Immature natural killer cell (primary cell): ENCODE data around the gene WEE2. TPM values are rescaled to one million over a fixed set of nuclear protein-coding genes. Genes with fewer than 3 reads are reported as not detected.
"Not testable (repeated sequence)": the region's sequence is repeated elsewhere in the genome, so short reads cannot be mapped to it uniquely, and the experiment has no call there.

ENCODE experiments used
- DNase-seq, 3 donors: peaks; one replicate each; pipeline ENCODE4 v3.0.0; 2022; ENCODE audit warnings: mixed read lengths in 1 of 3
- H3K27ac Mint-ChIP-seq, 6 donors: one replicate each; pipeline ENCODE4 v1.8.0; 2020; ENCODE audit warnings: mixed read lengths in 6 of 6, mild to moderate bottlenecking in 5 of 6, inconsistent platforms in 4 of 6, moderate library complexity in 3 of 6
- H3K27me3 Mint-ChIP-seq, 3 donors: one replicate each; pipeline ENCODE4 v1.8.0; 2020 to 2021; ENCODE audit warnings: low read depth in 3 of 3, mild to moderate bottlenecking in 3 of 3, mixed read lengths in 3 of 3, moderate library complexity in 3 of 3, inconsistent platforms in 1 of 3
- H3K36me3 Mint-ChIP-seq, 3 donors: one replicate each; pipeline ENCODE4 v1.8.0; 2020; ENCODE audit warnings: mixed read lengths in 3 of 3, inconsistent platforms in 2 of 3, mild to moderate bottlenecking in 2 of 3
- H3K4me1 Mint-ChIP-seq, 2 donors: one replicate each; pipeline ENCODE4 v1.8.0; 2020; ENCODE audit warnings: inconsistent platforms in 2 of 2, mild to moderate bottlenecking in 2 of 2, mixed read lengths in 2 of 2, moderate library complexity in 1 of 2
- H3K4me3 Mint-ChIP-seq, 5 donors: one replicate each; pipeline ENCODE4 v1.8.0; 2020; ENCODE audit warnings: mild to moderate bottlenecking in 5 of 5, mixed read lengths in 5 of 5, inconsistent platforms in 3 of 5, moderate library complexity in 3 of 5
- H3K9me3 Mint-ChIP-seq, 6 donors: one replicate each; pipeline ENCODE4 v1.8.0; 2020; ENCODE audit warnings: mild to moderate bottlenecking in 6 of 6, mixed read lengths in 6 of 6, inconsistent platforms in 4 of 6, moderate library complexity in 3 of 6
- polyA plus RNA-seq, 3 donors: library from polyadenylated mRNA; unstranded; fragments of 300-500 nt; fragmentation: Illumina TruSeq; gene quantifications; one replicate each; pipeline ENCODE4 v1.2.3, GENCODE V29; 2021

WEE2 gene
- polyA plus RNA-seq, 3 donors from 2014 or later = not detected

- Mint-ChIP-seq H3K4me1 (peaks cover 0 to 2% of the 10 kb centered on the region in 2 donors), H3K9me3 (no peaks in the 10 kb centered on the region), H3K4me3 (no peak overlapping the region), H3K36me3 (peaks cover 7 to 29% (median 12%) of the 10 kb centered on the region in 3 donors), H3K27ac (no peak overlapping the region), H3K27me3 (peaks cover 0 to 4% (median 0%) of the 10 kb centered on the region in 3 donors)
- no peak for DNase-seq
Observed at GRCh38 chr7:141675436-141676215, 32.5 kb upstream of the WEE2 start.

GRCh38 chr7:141676618-141677017 lies 31.5 kb upstream of the WEE2 start:
- Mint-ChIP-seq H3K27ac (no peak overlapping the region), H3K27me3 (peaks cover 0 to 4% (median 0%) of the 10 kb centered on the region in 3 donors), H3K36me3 (peaks cover 10 to 37% (median 12%) of the 10 kb centered on the region in 3 donors), H3K4me3 (no peak overlapping the region), H3K9me3 (no peaks in the 10 kb centered on the region), H3K4me1 (peaks cover 0 to 2% of the 10 kb centered on the region in 2 donors)
- DNase-seq = no peak

- Mint-ChIP-seq H3K4me1 (peaks cover 0 to 2% of the 10 kb centered on the region in 2 donors), H3K27me3 (peaks cover 0 to 4% (median 0%) of the 10 kb centered on the region in 3 donors), H3K36me3 (peaks cover 13 to 45% (median 20%) of the 10 kb centered on the region in 3 donors), H3K9me3 (no peaks in the 10 kb centered on the region), H3K4me3 (no peak overlapping the region), H3K27ac (peak overlapping the region in 1 of 6 donors; percentile 22)
- no peak for DNase-seq
Observed at GRCh38 chr7:141679014-141679413, 29.1 kb upstream of the WEE2 start.

- Mint-ChIP-seq H3K9me3 (no peaks in the 10 kb centered on the region), H3K27me3 (peaks cover 0 to 5% (median 0%) of the 10 kb centered on the region in 3 donors), H3K36me3 (peaks cover 18 to 47% (median 27%) of the 10 kb centered on the region in 3 donors), H3K4me1 (peaks cover 8 to 13% of the 10 kb centered on the region in 2 donors), H3K27ac (peak overlapping the region in 1 of 6 donors; percentile 62), H3K4me3 (no peak overlapping the region)
- DNase-seq = no peak
Observed at GRCh38 chr7:141685285-141686023, 22.7 kb upstream of the WEE2 start.

GRCh38 chr7:141686074-141686473 lies 22.1 kb upstream of the WEE2 start:
- peak overlapping the region in 1 of 6 donors; percentile 50 for H3K27ac Mint-ChIP-seq
- DNase-seq = no peak
- H3K4me1 Mint-ChIP-seq = peaks cover 8 to 13% of the 10 kb centered on the region in 2 donors
- no peaks in the 10 kb centered on the region for H3K9me3 Mint-ChIP-seq
- H3K36me3 Mint-ChIP-seq = peaks cover 18 to 42% (median 24%) of the 10 kb centered on the region in 3 donors
- H3K4me3 Mint-ChIP-seq = no peak overlapping the region
- H3K27me3 Mint-ChIP-seq = peaks cover 0 to 5% (median 0%) of the 10 kb centered on the region in 3 donors

- Mint-ChIP-seq H3K9me3 (no peaks in the 10 kb centered on the region), H3K4me1 (peaks cover 8 to 13% of the 10 kb centered on the region in 2 donors), H3K36me3 (peaks cover 18 to 36% (median 24%) of the 10 kb centered on the region in 3 donors), H3K27me3 (peaks cover 0 to 5% (median 0%) of the 10 kb centered on the region in 3 donors), H3K4me3 (no peak overlapping the region), H3K27ac (peak overlapping the region in 2 of 6 donors; percentile 25 to 31)
- DNase-seq = no peak
Observed at GRCh38 chr7:141686670-141687069, 21.5 kb upstream of the WEE2 start.

GRCh38 chr7:141688043-141688442 lies 20.1 kb upstream of the WEE2 start:
- Mint-ChIP-seq H3K4me1 (peaks cover 13 to 22% of the 10 kb centered on the region in 2 donors), H3K27ac (peak overlapping the region in 1 of 6 donors; percentile 37), H3K4me3 (no peak overlapping the region), H3K9me3 (no peaks in the 10 kb centered on the region), H3K27me3 (peaks cover 0 to 7% (median 0%) of the 10 kb centered on the region in 3 donors), H3K36me3 (peaks cover 11 to 23% (median 14%) of the 10 kb centered on the region in 3 donors)
- no peak for DNase-seq

GRCh38 chr7:141689072-141689825 lies 18.9 kb upstream of the WEE2 start:
- H3K27me3 Mint-ChIP-seq, H3K9me3 Mint-ChIP-seq, H3K4me3 Mint-ChIP-seq, DNase-seq: not testable (repeated sequence)
- Mint-ChIP-seq H3K27ac (peak overlapping the region in 1 of 6 donors; percentile 22), H3K36me3 (peaks cover 11 to 19% (median 14%) of the 10 kb centered on the region in 3 donors), H3K4me1 (peaks cover 13 to 23% of the 10 kb centered on the region in 2 donors)

- Mint-ChIP-seq H3K9me3 (no peaks in the 10 kb centered on the region), H3K36me3 (peaks cover 0 to 3% (median 0%) of the 10 kb centered on the region in 3 donors), H3K27ac (no peak overlapping the region), H3K27me3 (peaks cover 0 to 5% (median 1%) of the 10 kb centered on the region in 3 donors), H3K4me1 (peaks cover 22 to 42% of the 10 kb centered on the region in 2 donors), H3K4me3 (no peak overlapping the region)
- DNase-seq = no peak
Observed at GRCh38 chr7:141691540-141691939, 16.6 kb upstream of the WEE2 start.

- H3K4me3 Mint-ChIP-seq = no peak overlapping the region
- H3K27me3 Mint-ChIP-seq = peaks cover 0 to 5% (median 1%) of the 10 kb centered on the region in 3 donors
- peaks cover 21 to 44% of the 10 kb centered on the region in 2 donors for H3K4me1 Mint-ChIP-seq
- H3K27ac Mint-ChIP-seq = no peak overlapping the region
- no peak for DNase-seq
- H3K9me3 Mint-ChIP-seq = no peaks in the 10 kb centered on the region
- peaks cover 0 to 3% (median 0%) of the 10 kb centered on the region in 3 donors for H3K36me3 Mint-ChIP-seq
Observed at GRCh38 chr7:141691961-141692360, 16.2 kb upstream of the WEE2 start.

GRCh38 chr7:141693082-141693481 lies 15.1 kb upstream of the WEE2 start:
- Mint-ChIP-seq H3K36me3 (peaks cover 0 to 3% (median 0%) of the 10 kb centered on the region in 3 donors), H3K4me3 (no peak overlapping the region), H3K27ac (no peak overlapping the region), H3K4me1 (peaks cover 27 to 51% of the 10 kb centered on the region in 2 donors), H3K9me3 (no peaks in the 10 kb centered on the region), H3K27me3 (peaks cover 0 to 5% (median 1%) of the 10 kb centered on the region in 3 donors)
- DNase-seq = no peak

- H3K4me3 Mint-ChIP-seq = no peak overlapping the region
- H3K27ac Mint-ChIP-seq = peak overlapping the region in 2 of 6 donors; percentile 42 to 81
Observed at GRCh38 chr7:141695803-141696289, 12.3 kb upstream of the WEE2 start.

GRCh38 chr7:141696348-141696747 lies 11.8 kb upstream of the WEE2 start:
- peaks cover 54 to 73% of the 10 kb centered on the region in 2 donors for H3K4me1 Mint-ChIP-seq
- peaks cover 2 to 9% (median 7%) of the 10 kb centered on the region in 3 donors for H3K27me3 Mint-ChIP-seq
- no peak for DNase-seq
- peak overlapping the region in 1 of 6 donors; percentile 51 for H3K27ac Mint-ChIP-seq
- H3K9me3 Mint-ChIP-seq = no peaks in the 10 kb centered on the region
- H3K4me3 Mint-ChIP-seq = no peak overlapping the region
- H3K36me3 Mint-ChIP-seq = peaks cover 0 to 3% (median 0%) of the 10 kb centered on the region in 3 donors

More at GRCh38 chr7:141695803-141696289, 12.3 kb upstream of the WEE2 start:
- H3K27me3 Mint-ChIP-seq = peaks cover 1 to 6% (median 3%) of the 10 kb centered on the region in 3 donors
- H3K36me3 Mint-ChIP-seq = peaks cover 0 to 3% (median 0%) of the 10 kb centered on the region in 3 donors
- no peak for DNase-seq
- peaks cover 51 to 68% of the 10 kb centered on the region in 2 donors for H3K4me1 Mint-ChIP-seq
- no peaks in the 10 kb centered on the region for H3K9me3 Mint-ChIP-seq
